ENCODE measurements around the gene PGAM5. TPM values are rescaled to one million over a fixed set of nuclear protein-coding genes. Genes with fewer than 3 reads are reported as not detected.
A peak's percentile ranks its signal among the peaks of the same experiment; 100 is the strongest.

The PGAM5 gene
- total and polyA plus RNA-seq, 9 of the 15 experiments (the other 6 are each of a cell fraction or from before 2014, with no cell fraction given), result 7.4 to 121 (median 69.5) TPM

GRCh38 chr12:132727091-132727794 lies 16.6 kb downstream of the PGAM5 start:
- TF ChIP-seq RBFOX2 (IDR thresholded peaks at IDR 0.05; ENCODE audit: low read depth, low read length), result peak; percentile 37; the same call in 1 of the 2 replicates
- TF ChIP-seq SREBF2 (CRISPR knock-in tag; IDR thresholded peaks at IDR 0.05), result no peak
- TF ChIP-seq ZNF277 (CRISPR knock-in tag; IDR thresholded peaks at IDR 0.05; ENCODE audit: borderline replicate concordance), result no peak
- no peak for TF ChIP-seq SMARCA5 (IDR thresholded peaks at IDR 0.05)
- no peak for TF ChIP-seq MCM3 (IDR thresholded peaks at IDR 0.05)
- no peak for TF ChIP-seq FOXA1 (IDR thresholded peaks at IDR 0.05; ENCODE audit: borderline replicate concordance)
- TF ChIP-seq HNRNPL (IDR thresholded peaks at IDR 0.05; ENCODE audit: low read depth, low read length), result peak; percentile 97
- no peak for TF ChIP-seq E2F4 (CRISPR knock-in tag; IDR thresholded peaks at IDR 0.05; ENCODE audit: low read depth)
- TF ChIP-seq RBM22 (IDR thresholded peaks at IDR 0.05; ENCODE audit: low read depth, low read length, poor library complexity, severe bottlenecking), result peak; percentile 37
- no peak for TF ChIP-seq ZNF444 (CRISPR knock-in tag; IDR thresholded peaks at IDR 0.05)
- no peak for TF ChIP-seq ZNF165 (CRISPR knock-in tag; IDR thresholded peaks at IDR 0.05; ENCODE audit: borderline replicate concordance)
- no peak for TF ChIP-seq SMARCC2 (IDR thresholded peaks at IDR 0.05; ENCODE audit: low read depth)
- TF ChIP-seq POLR2G (IDR thresholded peaks at IDR 0.05; ENCODE audit: low read depth, low read length), result peak; percentile 56
- TF ChIP-seq STAG1 (CRISPR knock-in tag; IDR thresholded peaks at IDR 0.05; ENCODE audit: borderline replicate concordance), result no peak
- no peak for ATAC-seq
- intact Hi-C loops (cut with micrococcal nuclease), result no loop called here
- H3K9me1 ChIP-seq (ENCODE audit: control insufficient read depth, insufficient read depth, low read length), result peaks cover 5% of the 10 kb centered on the region
- ChIA-PET CTCF (ENCODE audit: low intra/inter-chr PET ratio) (no interaction called here), POLR2A (interaction anchor here (0.6 kb wide), 1 partner anchor 35 kb away, joined by 4 read pairs; no protein-coding TSS in a partner anchor)
- H4K20me1 ChIP-seq (replicated peaks; ENCODE audit: control insufficient read depth, insufficient read depth, low read length), result no peaks in the 10 kb centered on the region; the same call in 1 of the 2 replicates
- H3K9me3 ChIP-seq (replicated peaks; ENCODE audit: control insufficient read depth, insufficient read depth, low read depth, low read length), result peaks cover 6% of the 10 kb centered on the region; the same call in 1 of the 2 replicates
- H3K9ac ChIP-seq (ENCODE audit: insufficient read depth in 1 of 2, low read depth in 2 of 2, low read length in 2 of 2), result no peak overlapping the region; a peak in 1 of 4 replicates
- no peak for DNase-seq (ENCODE audit: extremely low read depth in 1 of 4, low spot score in 3 of 4)
- H3K4me1 ChIP-seq (replicated peaks in 1 of 2; ENCODE audit: control insufficient read depth in 2 of 2, insufficient read depth in 2 of 2, low read length in 2 of 2), result peaks cover 0 to 18% of the 10 kb centered on the region in 2 experiments; a peak in 3 of 5 replicates
- H2AFZ ChIP-seq (ENCODE audit: low read depth, low read length), result no peak overlapping the region
- no peak overlapping the region for H3K4me3 ChIP-seq
- no peaks in the 10 kb centered on the region for H3K27me3 ChIP-seq (ENCODE audit: control insufficient read depth in 2 of 2, insufficient read depth in 2 of 2, low read length in 2 of 2)
- BruUV-seq (replicated peaks), result no TSS peak
- H3K36me3 ChIP-seq (ENCODE audit: control insufficient read depth, insufficient read depth, low read length), result peaks cover 95% of the 10 kb centered on the region
- no peak overlapping the region for H3K27ac ChIP-seq (ENCODE audit: extremely low read depth, low read depth, low read length)
- no peak overlapping the region for H3K4me2 ChIP-seq (ENCODE audit: insufficient read depth, low read length)
- 94% methylated on average over 29 of the region's 37 CpGs for WGBS (ENCODE audit: insufficient coverage, low coverage, missing lambda C conversion rate)
- no peak for FAIRE-seq
- no peaks in the 10 kb centered on the region for H3K79me2 ChIP-seq (ENCODE audit: control insufficient read depth, insufficient read depth, low read length)
- in situ Hi-C loops (cut with MboI), result no loop called here
